ENCODE measurements around the gene MCM10. TPM values are rescaled to one million over a fixed set of nuclear protein-coding genes. Genes with fewer than 3 reads are reported as not detected.
"Not testable (repeated sequence)": the region's sequence is repeated elsewhere in the genome, so short reads cannot be mapped to it uniquely, and the experiment has no call there.

The MCM10 gene
- total RNA-seq, 2 experiments from 2014 or later, result 75.1 to 78.2 TPM

DNA sequence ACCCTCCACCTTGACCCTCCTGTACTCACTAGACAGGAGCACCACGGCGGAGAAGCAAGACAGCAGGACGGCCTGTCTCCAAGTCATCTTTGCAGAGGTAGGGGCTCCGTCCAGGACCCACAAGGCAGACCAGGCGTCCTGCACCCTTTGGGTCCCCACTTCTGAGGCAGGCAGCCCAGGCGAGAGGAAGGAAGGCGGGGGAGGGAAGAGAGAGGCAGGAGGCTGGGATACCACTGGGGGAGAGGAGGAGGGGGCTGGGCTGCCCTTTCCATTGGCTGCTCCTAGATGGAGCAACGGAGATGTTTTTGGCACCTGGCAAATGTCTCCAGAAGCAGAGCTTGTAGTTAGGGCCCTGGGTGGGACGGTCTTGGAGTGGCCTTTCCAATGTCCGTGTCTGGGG lies 72.8 kb downstream of the MCM10 start, which contains the start of gene UCMA:
TSS of gene UCMA (minus strand) at position 203 of the 400 bp plus-strand sequence. CDS start at position 87, 116 bp downstream.
- H3K27ac Mint-ChIP-seq, result peak within 1 kb of the TSS; percentile 38

DNA sequence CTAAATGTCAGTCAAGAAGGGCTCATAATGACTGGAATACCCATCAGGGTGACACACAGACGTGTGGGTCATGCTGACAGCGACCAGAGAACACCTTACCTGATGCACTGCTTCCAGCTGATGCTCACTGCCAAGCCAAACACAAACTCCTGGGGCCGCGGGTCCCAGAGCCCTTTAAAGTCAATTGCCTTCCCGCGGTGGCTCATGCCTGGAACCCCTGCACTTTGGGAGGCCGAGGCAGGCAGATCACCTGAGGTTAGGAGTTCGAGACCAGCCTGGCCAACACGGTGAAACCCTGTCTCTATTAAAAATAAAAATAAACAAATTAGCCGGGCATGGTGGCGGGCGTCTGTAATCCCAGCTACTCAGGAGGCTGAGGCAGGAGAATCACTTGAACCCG lies 73.4 kb downstream of the MCM10 start:
- H3K27ac Mint-ChIP-seq; H3K36me3 Mint-ChIP-seq; H3K9me3 Mint-ChIP-seq (ENCODE audit: low read depth); CTCF ChIA-PET; DNase-seq; H3K27me3 Mint-ChIP-seq; ATAC-seq; H3K4me3 Mint-ChIP-seq; H3K4me1 Mint-ChIP-seq: not testable (repeated sequence)

More for the DNA sequence above, 72.8 kb downstream of the MCM10 start, which contains the start of gene UCMA:
- CTCF ChIA-PET, result no interaction called here
- ATAC-seq (no peak), DNase-seq (no peak)
- no peaks in the 10 kb centered on the region for H3K9me3 Mint-ChIP-seq (ENCODE audit: low read depth)
- no peaks in the 10 kb centered on the region for H3K4me1 Mint-ChIP-seq
- peaks cover 3% of the 10 kb centered on the region for H3K27me3 Mint-ChIP-seq
- H3K36me3 Mint-ChIP-seq, result no peaks in the 10 kb centered on the region
- H3K4me3 Mint-ChIP-seq, result no peak within 1 kb of the TSS

DNA sequence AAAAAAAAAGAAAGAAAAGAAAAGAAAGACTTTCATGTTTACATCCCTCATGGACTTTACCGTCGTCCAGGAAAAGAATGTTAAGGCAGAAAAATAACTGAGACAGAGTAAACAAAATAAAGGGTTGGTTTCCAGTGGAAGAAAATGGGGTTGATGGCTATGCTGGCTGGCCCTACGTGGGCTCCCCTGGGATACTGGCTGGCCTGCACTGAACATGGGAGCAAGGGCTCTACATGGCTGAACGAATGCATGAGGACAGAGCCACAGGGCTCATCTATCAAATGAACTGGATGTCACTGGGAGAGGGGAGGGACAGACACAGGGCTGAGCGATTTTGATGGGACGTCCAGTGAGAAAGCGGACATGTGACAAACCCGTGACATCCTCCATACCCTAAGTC lies 75.3 kb downstream of the MCM10 start:
- H3K36me3 Mint-ChIP-seq, result no peaks in the 10 kb centered on the region
- H3K27me3 Mint-ChIP-seq, result no peaks in the 10 kb centered on the region
- no peaks in the 10 kb centered on the region for H3K9me3 Mint-ChIP-seq (ENCODE audit: low read depth)
- ATAC-seq (no peak), DNase-seq (no peak)
- H3K27ac Mint-ChIP-seq, result no peak overlapping the region
- no peak overlapping the region for H3K4me3 Mint-ChIP-seq
- H3K4me1 Mint-ChIP-seq, result no peaks in the 10 kb centered on the region
- CTCF ChIA-PET, result no interaction called here

DNA sequence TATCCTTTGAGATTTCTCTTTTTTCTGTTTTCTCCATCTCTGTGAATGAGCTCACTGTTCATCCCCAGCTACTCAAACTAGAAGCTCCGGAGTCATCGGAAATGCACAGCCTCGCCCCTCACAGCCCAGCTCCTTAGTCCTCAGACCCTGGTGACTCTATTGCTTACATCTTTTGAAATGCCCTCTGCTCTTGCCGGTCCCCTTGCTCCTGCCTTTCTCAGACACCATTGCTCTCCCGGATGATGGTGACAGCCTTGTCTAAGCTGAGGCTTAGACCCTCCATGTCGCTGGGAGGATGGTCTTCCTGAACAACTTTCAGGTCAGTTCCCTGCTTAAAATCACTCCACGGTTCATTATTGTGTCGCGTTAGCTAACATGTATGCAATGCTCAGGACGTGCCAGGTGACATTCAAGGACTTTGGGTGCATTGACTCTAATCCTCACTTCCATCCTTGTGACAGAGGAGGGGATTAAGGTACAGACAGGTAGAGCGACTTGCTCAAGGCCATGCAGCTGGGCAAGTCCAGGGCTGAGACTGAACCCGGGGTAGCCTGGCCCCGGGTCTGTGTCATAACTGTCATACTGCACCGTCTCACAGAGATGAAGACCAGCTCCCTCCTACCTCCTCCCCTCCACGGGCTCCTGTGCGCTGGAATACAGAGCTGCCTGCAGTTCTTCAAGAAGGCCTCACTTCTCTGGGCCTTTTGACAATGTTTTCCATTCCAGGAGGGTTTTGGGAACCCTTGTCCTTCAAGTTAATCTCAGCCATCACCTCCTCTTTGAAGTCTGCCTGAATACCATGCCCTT lies 77.1 kb downstream of the MCM10 start:
- Mint-ChIP-seq H3K4me3 (no peak overlapping the region), H3K36me3 (no peaks in the 10 kb centered on the region), H3K4me1 (no peaks in the 10 kb centered on the region), H3K9me3 (ENCODE audit: low read depth) (no peaks in the 10 kb centered on the region), H3K27me3 (no peaks in the 10 kb centered on the region), H3K27ac (no peak overlapping the region)
- DNase-seq (no peak), ATAC-seq (no peak)
- CTCF ChIA-PET, result no interaction called here

DNA sequence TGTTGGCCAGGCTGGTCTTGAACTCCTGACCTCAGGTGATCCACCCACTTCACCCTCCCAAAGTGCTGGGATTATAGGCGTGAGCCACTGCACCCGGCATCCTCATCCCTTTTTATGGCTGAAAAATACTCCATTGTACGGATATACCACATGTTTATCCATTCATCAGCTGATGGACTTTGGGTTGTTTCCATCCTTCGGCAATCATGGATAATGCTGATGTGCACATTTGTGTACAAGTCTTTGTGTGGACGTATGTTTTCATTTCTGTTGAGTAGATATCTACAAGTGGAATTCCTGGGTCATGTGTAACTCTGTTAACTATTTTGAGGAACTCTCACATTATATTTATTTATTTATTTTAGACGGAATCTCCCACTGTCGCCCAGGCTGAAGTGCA lies 78.6 kb downstream of the MCM10 start:
- CTCF ChIA-PET, result no interaction called here
- Mint-ChIP-seq H3K4me1 (no peaks in the 10 kb centered on the region), H3K9me3 (ENCODE audit: low read depth) (no peaks in the 10 kb centered on the region), H3K36me3 (no peaks in the 10 kb centered on the region), H3K27ac (no peak overlapping the region), H3K27me3 (no peaks in the 10 kb centered on the region), H3K4me3 (no peak overlapping the region)
- DNase-seq, result no peak
- no peak for ATAC-seq

DNA sequence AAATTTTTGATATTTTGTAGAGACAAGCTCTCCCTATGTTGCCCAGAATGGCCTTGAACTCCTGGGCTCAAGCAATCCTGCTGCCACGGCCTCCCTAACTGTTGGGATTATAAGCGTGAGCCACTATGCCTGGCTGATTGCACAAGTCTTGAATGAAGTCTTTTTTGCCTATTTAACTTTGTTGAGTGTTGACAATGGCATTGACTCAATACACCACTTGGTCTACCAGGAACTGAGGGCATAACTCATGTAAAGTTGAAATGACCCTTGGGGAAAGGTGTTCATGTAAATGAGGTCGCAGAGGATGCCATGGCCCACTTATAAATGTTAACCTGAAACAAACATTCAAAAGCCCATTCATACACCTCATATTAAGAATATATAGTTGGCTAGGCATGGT lies 80.3 kb downstream of the MCM10 start:
- CTCF ChIA-PET, result no interaction called here
- Mint-ChIP-seq H3K9me3 (ENCODE audit: low read depth) (no peaks in the 10 kb centered on the region), H3K4me3 (no peak overlapping the region)

DNA sequence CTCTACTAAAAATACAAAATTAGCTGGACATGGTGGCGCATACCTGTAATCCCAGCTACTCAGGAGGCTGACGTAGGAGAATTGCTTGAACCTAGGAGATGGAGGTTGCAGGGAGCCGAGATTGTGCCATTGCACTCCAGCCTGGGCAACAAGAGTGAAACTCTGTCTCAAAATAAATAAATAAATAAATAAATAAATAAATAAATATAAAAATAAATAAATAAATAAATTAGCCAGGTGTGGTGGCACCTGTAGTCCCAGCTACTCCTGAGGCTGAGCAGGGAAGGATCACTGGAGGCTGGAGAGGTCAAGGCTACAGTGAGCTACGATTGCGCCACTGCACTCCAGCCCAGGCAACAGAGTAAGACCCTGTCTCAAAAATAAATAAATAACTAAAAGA lies 80.9 kb downstream of the MCM10 start:
- H3K36me3 Mint-ChIP-seq; H3K27ac Mint-ChIP-seq; H3K27me3 Mint-ChIP-seq; H3K4me3 Mint-ChIP-seq; DNase-seq; CTCF ChIA-PET; H3K9me3 Mint-ChIP-seq (ENCODE audit: low read depth); H3K4me1 Mint-ChIP-seq; ATAC-seq: not testable (repeated sequence)

More for the DNA sequence above, 80.3 kb downstream of the MCM10 start:
- ATAC-seq (no peak), DNase-seq (no peak)
- Mint-ChIP-seq H3K27me3 (no peaks in the 10 kb centered on the region), H3K27ac (no peak overlapping the region), H3K36me3 (no peaks in the 10 kb centered on the region), H3K4me1 (no peaks in the 10 kb centered on the region)

DNA sequence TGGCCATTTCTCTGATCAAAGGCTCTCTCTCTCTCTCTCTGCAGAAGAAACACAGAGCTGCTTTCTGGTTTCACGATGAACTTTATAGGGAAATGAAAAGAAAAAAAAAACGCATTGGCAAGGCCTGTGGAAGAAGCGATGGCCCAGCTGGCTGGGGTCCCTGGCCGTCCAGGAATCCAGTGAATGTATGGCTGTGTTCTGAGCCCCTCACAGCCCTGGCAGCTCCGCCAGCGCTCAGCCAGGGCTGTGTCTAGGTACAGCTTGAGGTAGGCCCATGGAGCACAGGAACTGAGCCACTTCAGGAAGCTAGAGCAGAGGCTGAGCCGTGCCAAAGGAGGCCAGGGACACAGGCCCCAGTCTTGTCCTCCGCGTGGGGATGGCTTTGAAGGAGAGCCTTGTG lies 85.9 kb downstream of the MCM10 start:
- CTCF ChIA-PET, result no interaction called here
- ATAC-seq, result no peak
- Mint-ChIP-seq H3K27ac (no peak overlapping the region), H3K4me1 (no peaks in the 10 kb centered on the region), H3K9me3 (ENCODE audit: low read depth) (no peaks in the 10 kb centered on the region), H3K27me3 (peaks cover 8% of the 10 kb centered on the region), H3K36me3 (no peaks in the 10 kb centered on the region), H3K4me3 (no peak overlapping the region)
- no peak for DNase-seq

DNA sequence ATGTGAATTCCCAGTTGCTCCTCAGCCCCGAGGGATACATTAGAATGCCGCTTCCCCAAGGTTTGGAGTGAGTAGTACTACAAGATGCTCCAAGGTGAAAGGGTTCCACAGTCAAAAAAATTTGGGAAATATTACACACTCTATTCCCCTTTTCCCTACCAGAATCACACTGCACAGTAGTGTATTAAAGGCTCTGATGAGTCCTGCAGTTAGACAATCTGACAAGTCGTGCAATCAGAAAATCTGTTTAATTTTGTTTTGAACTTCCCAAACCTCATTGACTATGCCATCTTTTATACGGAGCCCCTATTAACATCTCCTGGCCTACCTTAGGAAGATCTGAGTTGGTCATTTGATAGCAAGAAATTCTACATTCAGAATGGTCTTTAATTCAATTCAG lies 86.4 kb downstream of the MCM10 start:
- Mint-ChIP-seq H3K36me3 (no peaks in the 10 kb centered on the region), H3K9me3 (ENCODE audit: low read depth) (no peaks in the 10 kb centered on the region), H3K27ac (no peak overlapping the region), H3K4me1 (no peaks in the 10 kb centered on the region), H3K4me3 (no peak overlapping the region), H3K27me3 (peaks cover 8% of the 10 kb centered on the region)
- ATAC-seq (no peak), DNase-seq (no peak)
- CTCF ChIA-PET, result no interaction called here

DNA sequence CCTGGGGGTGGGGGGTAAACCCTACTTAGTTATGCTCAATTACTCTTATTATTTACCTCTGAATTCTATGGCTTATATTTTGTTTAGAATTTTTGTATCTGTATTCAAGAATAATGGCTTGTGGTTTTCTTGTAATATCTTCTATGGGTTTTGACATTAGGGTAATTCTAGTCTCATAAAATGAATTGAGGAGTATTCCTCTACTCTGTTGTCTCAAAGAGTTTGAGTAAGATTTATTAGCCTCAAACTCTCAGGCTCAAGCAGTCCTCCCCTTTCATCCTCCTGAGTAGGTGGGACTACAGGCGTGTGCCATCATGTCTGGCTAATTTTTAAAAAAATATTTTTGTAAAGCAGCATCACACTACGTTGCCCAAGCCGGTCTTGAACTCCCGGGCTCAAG lies 92.4 kb downstream of the MCM10 start:
- H3K4me3 Mint-ChIP-seq, result no peak overlapping the region
- H3K4me1 Mint-ChIP-seq, result no peaks in the 10 kb centered on the region
- CTCF ChIA-PET, result no interaction called here

DNA sequence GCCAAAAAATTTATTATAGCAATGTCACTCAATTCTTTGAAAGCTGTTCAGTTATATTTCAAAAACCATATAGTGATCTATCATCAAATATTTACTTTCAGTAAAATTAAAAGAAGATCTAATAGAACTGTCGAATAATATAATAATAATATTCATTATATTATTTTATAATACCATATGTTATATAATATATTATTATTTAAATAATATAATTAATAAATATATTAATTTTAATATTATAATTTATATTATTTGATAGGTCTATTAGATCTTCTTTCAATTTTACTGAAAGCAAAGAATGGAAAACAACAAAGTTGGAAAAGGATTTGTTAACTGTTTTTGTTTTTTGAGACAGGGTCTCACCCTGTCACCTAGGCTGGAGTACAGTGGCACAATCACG lies 95.3 kb downstream of the MCM10 start:
- no peak overlapping the region for H3K4me3 Mint-ChIP-seq

More for the DNA sequence above, 92.4 kb downstream of the MCM10 start:
- DNase-seq, result no peak
- H3K27ac Mint-ChIP-seq, result no peak overlapping the region
- H3K27me3 Mint-ChIP-seq, result peaks cover 31% of the 10 kb centered on the region
- no peaks in the 10 kb centered on the region for H3K36me3 Mint-ChIP-seq
- H3K9me3 Mint-ChIP-seq (ENCODE audit: low read depth), result no peaks in the 10 kb centered on the region
- ATAC-seq, result no peak

DNA sequence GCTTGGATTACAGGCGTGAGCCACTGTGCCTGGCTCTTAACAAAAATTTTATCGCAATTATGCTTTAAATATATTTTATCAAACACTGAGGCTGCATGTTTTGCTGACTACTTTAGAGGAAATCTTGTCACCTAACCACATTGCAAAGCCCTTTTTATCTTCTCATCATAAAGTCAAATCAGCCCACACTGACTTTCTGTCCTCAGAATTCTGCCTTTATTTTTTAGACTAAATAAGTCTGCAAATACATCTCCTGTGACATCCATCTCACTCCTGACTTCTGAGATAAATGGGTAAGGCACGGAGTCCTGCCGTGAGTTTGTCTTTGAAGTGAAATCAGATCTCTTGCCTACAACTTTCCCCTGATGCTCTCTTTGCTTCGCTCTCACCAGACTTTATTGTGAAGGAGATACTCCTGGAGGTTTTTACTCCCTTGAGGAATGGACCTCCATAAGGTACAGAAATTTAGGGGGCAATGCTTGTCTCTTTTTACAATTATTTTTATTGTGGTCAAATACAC lies 96.3 kb downstream of the MCM10 start:
- Mint-ChIP-seq H3K27ac (no peak overlapping the region), H3K9me3 (ENCODE audit: low read depth) (peaks cover 2% of the 10 kb centered on the region), H3K4me3 (no peak overlapping the region), H3K36me3 (no peaks in the 10 kb centered on the region), H3K4me1 (no peaks in the 10 kb centered on the region), H3K27me3 (peaks cover 33% of the 10 kb centered on the region)
- DNase-seq (no peak), ATAC-seq (no peak)
- CTCF ChIA-PET, result no interaction called here

More for the DNA sequence above, 95.3 kb downstream of the MCM10 start:
- Mint-ChIP-seq H3K27me3 (peaks cover 29% of the 10 kb centered on the region), H3K27ac (no peak overlapping the region), H3K4me1 (no peaks in the 10 kb centered on the region), H3K9me3 (ENCODE audit: low read depth) (peaks cover 2% of the 10 kb centered on the region), H3K36me3 (no peaks in the 10 kb centered on the region)
- no peak for DNase-seq
- CTCF ChIA-PET, result interaction anchor here (0.9 kb wide), 1 partner anchor 183 kb away, joined by 3 read pairs; no protein-coding TSS in a partner anchor
- ATAC-seq, result no peak

Data from activated CD8-positive, alpha-beta memory T cell treated with anti-CD3 and anti-CD28 coated beads, Interleukin-2, amount 10 ng/mL, durations not matched to agents 7 days and 5 days (primary cell).